ENCODE measurements around the gene SLC13A5.

- TF ChIP-seq CTCF (IDR thresholded peaks at IDR 0.05; ENCODE audit: low read depth, low read length, missing input control) (no peak), MAX (IDR thresholded peaks at IDR 0.05) (no peak), REST (IDR thresholded peaks at IDR 0.05) (no peak), RAD21 (IDR thresholded peaks at IDR 0.05) (no peak), TAF1 (conservative IDR thresholded peaks at IDR 0.05) (no peak), EGR1 (IDR thresholded peaks at IDR 0.05; ENCODE audit: low read depth in 2 of 2) (no peak), ZBTB33 (IDR thresholded peaks at IDR 0.05) (no peak), SP1 (IDR thresholded peaks at IDR 0.05) (peak; percentile 22), GABPA (IDR thresholded peaks at IDR 0.05 in 1 of 2, conservative IDR thresholded peaks at IDR 0.05 in 1 of 2) (no peak), RXRA (IDR thresholded peaks at IDR 0.05) (no peak), HNF4A (conservative IDR thresholded peaks at IDR 0.05) (peak; percentile 62 to 69), YY1 (IDR thresholded peaks at IDR 0.05) (no peak), NR2F2 (IDR thresholded peaks at IDR 0.05) (no peak)
Observed at GRCh38 chr17:6677158-6677831, 35.9 kb downstream of the SLC13A5 start.

Measured in liver (tissue), 3 donors.